Tibial artery (tissue), 4 donors: ENCODE results near the gene MX1.
A peak's percentile ranks its signal among the peaks of the same experiment; 100 is the strongest.

ENCODE experiments used
- DNase-seq, 2 donors: peaks; one replicate each; pipeline ENCODE4 v3.0.0-alpha.2; 2019
- H3K27ac ChIP-seq, 2 donors: fragments of 200-600 bp; sonication (generic) in 1 of 2; 1 replicate in 1 of 2; 2 replicates in 1 of 2; pipeline ENCODE4 v1.5.1; 2018 to 2019; ENCODE audit warnings: mild to moderate bottlenecking in 1 of 2
- H3K27me3 ChIP-seq, 2 donors: fragments of 200-600 bp; sonication (generic) in 1 of 2; one replicate each; pipeline versions ENCODE4 v1.5.1 to v1.6.0; 2016 to 2019
- H3K36me3 ChIP-seq, 3 donors: fragments of 200-600 bp; sonication (generic) in 2 of 3; one replicate each; pipeline ENCODE4 v1.5.1; 2016 to 2019; ENCODE audit warnings: mild to moderate bottlenecking in 2 of 3
- H3K4me1 ChIP-seq, 4 donors: fragments of 200-600 bp; sonication (generic) in 2 of 4; 1 replicate in 3 of 4; 2 replicates in 1 of 4; pipeline ENCODE4 v1.5.1; 2016 to 2019
- H3K4me3 ChIP-seq, 2 donors: fragments of 200-600 bp; sonication (generic) in 1 of 2; 1 replicate in 1 of 2; 2 replicates in 1 of 2; pipeline ENCODE4 v1.5.1; 2018 to 2019; ENCODE audit warnings: mild to moderate bottlenecking in 2 of 2
- H3K9me3 ChIP-seq, 3 donors: fragments of 200-600 bp; sonication (generic) in 1 of 3; one replicate each; pipeline ENCODE4 v1.5.1; 2016 to 2019
- CTCF ChIP-seq, 2 experiments: fragments of 200-600 bp in 1 of 2; fragments of 450-650 bp in 1 of 2; IDR thresholded peaks; one replicate each; pipeline ENCODE4 v1.5.1; 2017 to 2019; ENCODE audit warnings: antibody characterized with exemption in 2 of 2, mild to moderate bottlenecking in 1 of 2, moderate library complexity in 1 of 2
- intact Hi-C: fragments of 100-400 bp; cut with DNase I; formaldehyde crosslinking; loops from one replicate; pipeline ENCODE4 v1.15.0; 2023; ENCODE audit warnings: low total_unique reads

The MX1 gene

GRCh38 chr21:41425954-41426675, at the start of gene MX1:
MX1 (plus strand) TSS chr21:41426239; CDS start chr21:41432071, 5,832 bp downstream.
- peaks cover 0 to 9% (median 5%) of the 10 kb centered on the region in 3 donors for H3K36me3 ChIP-seq
- H3K27me3 ChIP-seq, result no peaks in the 10 kb centered on the region
- intact Hi-C loops, result no loop called here
- no peak for TF ChIP-seq CTCF (IDR thresholded peaks at IDR 0.05)
- peak within 1 kb of the TSS; percentile 72 to 73 for H3K27ac ChIP-seq
- no peaks in the 10 kb centered on the region for H3K9me3 ChIP-seq
- peaks cover 0 to 18% (median 13%) of the 10 kb centered on the region in 4 donors for H3K4me1 ChIP-seq
- DNase-seq, result peak; percentile 68 to 85
- peak within 1 kb of the TSS; percentile 59 to 82 for H3K4me3 ChIP-seq

- H3K27ac ChIP-seq, result no peak overlapping the region
- H3K27me3 ChIP-seq, result no peaks in the 10 kb centered on the region
- H3K9me3 ChIP-seq, result no peaks in the 10 kb centered on the region
- no peak overlapping the region for H3K4me3 ChIP-seq
- TF ChIP-seq CTCF (IDR thresholded peaks at IDR 0.05), result no peak
- H3K4me1 ChIP-seq, result no peaks in the 10 kb centered on the region
- intact Hi-C loops, result no loop called here
- no peak for DNase-seq
- H3K36me3 ChIP-seq, result peaks cover 0 to 16% (median 16%) of the 10 kb centered on the region in 3 donors
These were observed 48.3 kb upstream of the MX1 start for GRCh38 chr21:41377715-41378114.

- intact Hi-C loops, result no loop called here
These were observed 47.2 kb upstream of the MX1 start for GRCh38 chr21:41378849-41379248.

GRCh38 chr21:41379901-41380300, 46.1 kb upstream of the MX1 start:
- Histone ChIP-seq H3K9me3 (no peaks in the 10 kb centered on the region), H3K27ac (no peak overlapping the region), H3K4me1 (no peaks in the 10 kb centered on the region), H3K27me3 (no peaks in the 10 kb centered on the region), H3K36me3 (peaks cover 0 to 16% (median 16%) of the 10 kb centered on the region in 3 donors), H3K4me3 (no peak overlapping the region)
- TF ChIP-seq CTCF (IDR thresholded peaks at IDR 0.05), result no peak
- peak in 1 of 2 donors; percentile 34 for DNase-seq
- intact Hi-C loops, result no loop called here

More at GRCh38 chr21:41378849-41379248, 47.2 kb upstream of the MX1 start:
- H3K36me3 ChIP-seq, result peaks cover 0 to 16% (median 16%) of the 10 kb centered on the region in 3 donors
- H3K27me3 ChIP-seq, result no peaks in the 10 kb centered on the region
- TF ChIP-seq CTCF (IDR thresholded peaks at IDR 0.05), result no peak
- no peak overlapping the region for H3K4me3 ChIP-seq
- no peaks in the 10 kb centered on the region for H3K9me3 ChIP-seq
- no peaks in the 10 kb centered on the region for H3K4me1 ChIP-seq
- DNase-seq, result peak in 1 of 2 donors; percentile 54
- no peak overlapping the region for H3K27ac ChIP-seq

- no peak for TF ChIP-seq CTCF (IDR thresholded peaks at IDR 0.05)
- H3K27ac ChIP-seq, result no peak overlapping the region
- H3K9me3 ChIP-seq, result no peaks in the 10 kb centered on the region
- DNase-seq, result no peak
- H3K4me3 ChIP-seq, result no peak overlapping the region
- peaks cover 0 to 16% (median 16%) of the 10 kb centered on the region in 3 donors for H3K36me3 ChIP-seq
- H3K27me3 ChIP-seq, result no peaks in the 10 kb centered on the region
- no peaks in the 10 kb centered on the region for H3K4me1 ChIP-seq
- intact Hi-C loops, result no loop called here
These were observed 44.3 kb upstream of the MX1 start for GRCh38 chr21:41381731-41382130.
